ENCODE measurements around the gene SLC4A11. TPM values are rescaled to one million over a fixed set of nuclear protein-coding genes. Genes with fewer than 3 reads are reported as not detected.
"Not testable (repeated sequence)": the region's sequence is repeated elsewhere in the genome, so short reads cannot be mapped to it uniquely, and the experiment has no call there.

The SLC4A11 gene
- total and polyA plus RNA-seq, 9 donors = 0.12 to 10.2 (median 0.74) TPM; not detected in 1

DNA sequence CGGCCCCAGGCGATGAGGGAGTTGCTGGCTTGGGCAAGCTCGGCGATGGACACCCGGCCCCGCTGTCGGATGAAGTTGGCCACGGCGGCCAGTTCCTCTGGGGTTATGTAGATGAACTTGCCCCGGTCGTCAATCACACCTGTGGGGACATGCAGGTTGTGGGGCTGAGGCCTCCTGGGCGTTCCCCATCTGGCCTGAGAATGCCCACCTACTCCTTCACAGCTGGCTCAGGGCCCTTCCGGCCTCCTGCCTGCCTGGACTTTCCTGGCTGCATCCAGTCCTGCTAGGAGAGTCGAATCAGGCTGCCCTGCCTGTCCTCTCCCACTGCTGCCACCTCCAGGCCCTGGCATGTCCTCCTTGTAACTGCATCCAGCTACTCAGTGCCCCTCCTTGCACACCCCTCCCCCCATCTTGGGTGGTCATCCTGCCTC, 48.3 kb downstream of the SLC4A11 start:
- Histone ChIP-seq H3K27me3 (no peaks in the 10 kb centered on the region), H3K36me3 (no peaks in the 10 kb centered on the region), H3K27ac (no peak overlapping the region), H3K4me1 (ENCODE audit: insufficient read depth) (no peaks in the 10 kb centered on the region), H3K9me3 (no peaks in the 10 kb centered on the region), H3K4me3 (no peak overlapping the region)
- intact Hi-C loops (cut with DNase I) = no loop called here
- no peak for TF ChIP-seq EP300 (IDR thresholded peaks at IDR 0.05)
- TF ChIP-seq, protein P1, sequence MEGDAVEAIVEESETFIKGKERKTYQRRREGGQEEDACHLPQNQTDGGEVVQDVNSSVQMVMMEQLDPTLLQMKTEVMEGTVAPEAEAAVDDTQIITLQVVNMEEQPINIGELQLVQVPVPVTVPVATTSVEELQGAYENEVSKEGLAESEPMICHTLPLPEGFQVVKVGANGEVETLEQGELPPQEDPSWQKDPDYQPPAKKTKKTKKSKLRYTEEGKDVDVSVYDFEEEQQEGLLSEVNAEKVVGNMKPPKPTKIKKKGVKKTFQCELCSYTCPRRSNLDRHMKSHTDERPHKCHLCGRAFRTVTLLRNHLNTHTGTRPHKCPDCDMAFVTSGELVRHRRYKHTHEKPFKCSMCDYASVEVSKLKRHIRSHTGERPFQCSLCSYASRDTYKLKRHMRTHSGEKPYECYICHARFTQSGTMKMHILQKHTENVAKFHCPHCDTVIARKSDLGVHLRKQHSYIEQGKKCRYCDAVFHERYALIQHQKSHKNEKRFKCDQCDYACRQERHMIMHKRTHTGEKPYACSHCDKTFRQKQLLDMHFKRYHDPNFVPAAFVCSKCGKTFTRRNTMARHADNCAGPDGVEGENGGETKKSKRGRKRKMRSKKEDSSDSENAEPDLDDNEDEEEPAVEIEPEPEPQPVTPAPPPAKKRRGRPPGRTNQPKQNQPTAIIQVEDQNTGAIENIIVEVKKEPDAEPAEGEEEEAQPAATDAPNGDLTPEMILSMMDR (IDR thresholded peaks at IDR 0.05) = no peak
- TF ChIP-seq POLR2A (IDR thresholded peaks at IDR 0.05) = no peak
- no peak for DNase-seq
- WGBS, 3 donors = 89 to 91% (median 90%) methylated on average over 14 of the region's 14 CpGs

DNA sequence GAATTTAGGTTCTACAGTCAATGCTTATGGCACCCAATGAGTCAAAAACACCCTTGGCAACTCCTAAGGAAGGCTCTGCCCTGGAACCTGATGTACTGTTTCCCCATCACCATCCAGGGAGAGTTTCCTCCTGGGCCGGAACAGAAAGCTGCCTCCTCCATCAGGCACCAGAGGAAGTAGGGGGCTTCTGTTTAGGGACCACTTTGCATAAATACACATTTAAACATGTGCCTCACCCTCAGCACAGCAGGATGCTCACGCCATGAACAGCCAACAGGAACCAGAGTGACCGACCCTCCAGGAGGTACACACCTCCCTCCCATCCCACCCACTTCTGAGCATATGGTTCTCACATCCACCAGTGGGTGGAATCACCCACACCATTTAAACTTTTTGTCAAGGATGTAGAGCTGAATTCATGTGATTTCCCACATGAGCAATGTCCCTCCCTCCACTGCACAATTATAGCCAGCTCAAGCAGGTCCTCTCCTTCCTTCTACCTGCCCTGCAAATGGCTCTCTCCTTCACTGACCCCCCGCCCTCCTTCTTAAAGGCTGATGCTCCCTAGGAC, 49.3 kb downstream of the SLC4A11 start:
- intact Hi-C loops (cut with DNase I) = no loop called here
- no peaks in the 10 kb centered on the region for H3K36me3 ChIP-seq

DNA sequence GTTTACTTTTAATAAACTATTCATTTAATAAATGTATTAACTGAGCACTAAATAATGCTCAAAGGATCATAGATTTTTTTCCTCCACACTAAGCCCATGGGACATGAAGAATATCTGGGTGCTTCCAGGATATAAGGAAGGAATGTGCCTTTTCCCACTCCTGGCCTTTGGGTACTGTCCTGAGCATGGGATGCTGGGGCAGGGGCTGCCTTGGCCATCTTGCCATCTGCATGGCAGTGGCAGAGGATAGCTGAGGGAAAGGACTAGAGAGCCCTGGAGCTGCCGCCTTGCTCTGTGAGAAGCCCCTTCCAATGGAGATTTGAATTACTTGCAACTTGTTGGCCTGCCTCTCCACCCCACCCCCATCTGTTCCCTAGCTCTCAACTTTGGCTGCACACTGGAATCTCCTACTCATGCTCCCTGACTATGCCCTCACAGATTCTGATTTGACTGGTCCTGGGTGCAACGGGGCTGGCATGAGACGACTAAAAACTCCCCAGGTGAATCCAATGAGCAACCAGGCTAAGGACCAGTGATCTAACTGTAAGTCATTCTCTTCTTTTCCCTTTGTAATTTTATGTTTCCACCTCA, 50.1 kb downstream of the SLC4A11 start:
- H3K4me1 ChIP-seq (ENCODE audit: insufficient read depth) = no peaks in the 10 kb centered on the region
- no peaks in the 10 kb centered on the region for H3K36me3 ChIP-seq
- intact Hi-C loops (cut with DNase I) = no loop called here
- no peaks in the 10 kb centered on the region for H3K9me3 ChIP-seq
- TF ChIP-seq, protein P1 (IDR thresholded peaks at IDR 0.05) = no peak
- TF ChIP-seq EP300 (IDR thresholded peaks at IDR 0.05) (no peak), POLR2A (IDR thresholded peaks at IDR 0.05) (no peak)
- H3K4me3 ChIP-seq = no peak overlapping the region
- WGBS, 3 donors = 74 to 82% (median 77%) methylated on average over 3 of the region's 3 CpGs
- DNase-seq = no peak
- no peak overlapping the region for H3K27ac ChIP-seq
- H3K27me3 ChIP-seq = no peaks in the 10 kb centered on the region

More for the DNA sequence above, 49.3 kb downstream of the SLC4A11 start:
- no peaks in the 10 kb centered on the region for H3K9me3 ChIP-seq
- no peaks in the 10 kb centered on the region for H3K4me1 ChIP-seq (ENCODE audit: insufficient read depth)
- H3K27me3 ChIP-seq = no peaks in the 10 kb centered on the region
- no peak for DNase-seq
- WGBS, 3 donors = 79 to 89% (median 84%) methylated on average over 4 of the region's 4 CpGs
- H3K4me3 ChIP-seq = no peak overlapping the region
- no peak overlapping the region for H3K27ac ChIP-seq
- TF ChIP-seq, protein P1 (IDR thresholded peaks at IDR 0.05) = no peak
- TF ChIP-seq EP300 (IDR thresholded peaks at IDR 0.05) (no peak), POLR2A (IDR thresholded peaks at IDR 0.05) (no peak)

DNA sequence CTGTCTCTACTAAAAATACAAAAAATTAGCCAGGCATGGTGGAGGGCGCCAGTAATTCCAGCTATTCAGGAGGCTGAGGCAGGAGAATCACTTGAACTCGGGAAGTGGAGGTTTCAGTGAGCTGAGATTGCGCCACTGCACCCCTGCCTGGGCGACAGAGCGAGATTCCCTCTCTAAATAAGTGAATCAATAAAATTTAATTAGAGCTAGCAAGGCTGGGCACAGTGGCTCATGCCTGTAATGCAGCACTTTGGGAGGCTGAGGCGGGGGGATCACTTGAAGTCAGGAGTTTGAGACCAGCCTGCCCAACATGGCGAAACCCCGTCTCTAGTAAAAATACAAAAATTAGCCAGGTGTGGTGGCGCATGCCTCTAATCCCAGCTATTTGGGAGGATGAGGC, 51.1 kb downstream of the SLC4A11 start:
- not testable (repeated sequence) for H3K36me3 ChIP-seq, DNase-seq
- WGBS, 3 donors = 94 to 95% (median 94%) methylated on average over 9 of the region's 9 CpGs

DNA sequence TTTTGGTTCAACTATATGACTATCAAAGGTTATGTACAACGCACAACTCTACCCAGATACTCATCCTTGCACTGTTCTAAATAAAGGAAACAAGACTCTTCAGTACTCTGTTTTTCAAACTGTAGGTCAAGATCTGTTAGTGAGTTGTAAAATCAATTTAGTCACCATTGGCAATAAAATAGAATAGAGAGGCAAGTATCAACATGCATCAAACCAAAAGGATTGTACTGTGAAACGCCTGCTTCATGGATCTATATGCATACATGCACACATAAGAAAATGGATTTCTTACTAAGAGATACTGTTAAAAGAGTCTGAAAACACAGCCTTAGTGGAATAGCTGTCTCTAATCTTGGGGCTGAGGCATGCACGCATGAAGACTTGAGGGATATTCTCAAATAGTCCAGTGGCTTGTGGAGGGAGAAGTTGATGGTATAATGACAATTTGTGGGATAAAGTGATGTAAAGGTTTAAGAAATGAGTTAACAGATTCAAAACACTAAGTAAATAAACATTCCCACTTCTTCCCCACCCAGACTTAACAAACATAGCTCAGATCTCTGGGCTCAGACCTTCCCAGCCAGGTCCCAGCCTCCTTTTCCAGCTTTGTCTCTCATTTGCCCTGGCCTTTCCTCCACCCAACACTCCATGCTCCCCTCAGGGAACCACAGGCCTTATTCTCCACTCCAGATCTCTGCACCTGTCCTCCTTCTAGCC, 54.9 kb downstream of the SLC4A11 start:
- Histone ChIP-seq H3K4me1 (ENCODE audit: insufficient read depth) (no peaks in the 10 kb centered on the region), H3K4me3 (no peak overlapping the region), H3K9me3 (no peaks in the 10 kb centered on the region), H3K36me3 (no peaks in the 10 kb centered on the region), H3K27me3 (no peaks in the 10 kb centered on the region), H3K27ac (no peak overlapping the region)
- TF ChIP-seq, protein P1 (IDR thresholded peaks at IDR 0.05) = no peak
- 84 to 93% (median 91%) methylated on average over 3 of the region's 3 CpGs for WGBS, 3 donors
- DNase-seq = no peak
- intact Hi-C loops (cut with DNase I) = no loop called here

More for the DNA sequence above, 51.1 kb downstream of the SLC4A11 start:
- H3K9me3 ChIP-seq; H3K4me3 ChIP-seq; H3K4me1 ChIP-seq (ENCODE audit: insufficient read depth); intact Hi-C loops (cut with DNase I); H3K27ac ChIP-seq; H3K27me3 ChIP-seq: not testable (repeated sequence)

DNA sequence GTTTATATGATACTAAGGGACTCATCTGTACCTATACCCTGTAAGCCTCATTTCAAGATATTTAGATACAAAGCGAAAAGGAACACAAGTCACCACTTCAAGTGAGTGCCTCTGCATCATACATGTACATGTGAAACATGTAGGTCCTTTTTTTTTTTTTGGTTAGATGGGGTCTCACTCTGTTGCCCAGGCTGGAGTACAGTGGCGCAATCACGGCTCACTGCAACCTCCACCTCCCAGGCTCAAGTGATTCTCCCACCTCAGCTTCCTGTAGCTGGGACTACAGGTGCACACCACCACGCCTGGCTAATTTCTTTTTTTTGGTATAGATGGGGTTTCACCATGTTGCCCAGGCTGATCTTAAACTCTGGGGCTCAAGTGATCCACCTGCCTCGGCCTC, 56.6 kb downstream of the SLC4A11 start:
- H3K27me3 ChIP-seq; DNase-seq; H3K27ac ChIP-seq; H3K4me1 ChIP-seq (ENCODE audit: insufficient read depth); H3K9me3 ChIP-seq; H3K4me3 ChIP-seq; intact Hi-C loops (cut with DNase I); H3K36me3 ChIP-seq: not testable (repeated sequence)
- WGBS, 3 donors = 96 to 98% (median 97%) methylated on average over 5 of the region's 5 CpGs

All from ovary (tissue), 9 donors.